Upper lobe of right lung (tissue), 1 donor: ENCODE measurements around the gene AMFR. TPM values are rescaled to one million over a fixed set of nuclear protein-coding genes. Genes with fewer than 3 reads are reported as not detected.
A peak's percentile ranks its signal among the peaks of the same experiment; 100 is the strongest.

ENCODE experiments used
- ATAC-seq: fragments of 200-7000 bp; cut with Tn5 transposase; one replicate; pipeline ENCODE4 v1.9.1; 2020; ENCODE audit warnings: mild to moderate bottlenecking, moderate library complexity
- DNase-seq: peaks from one replicate; pipeline ENCODE4 v3.0.0-alpha.2; 2020
- H3K27ac ChIP-seq: fragments of 200-600 bp; one replicate; pipeline ENCODE4 v1.8.0; 2022
- H3K27me3 ChIP-seq: fragments of 200-600 bp; one replicate; pipeline ENCODE4 v1.8.0; 2022; ENCODE audit warnings: mild to moderate bottlenecking
- H3K36me3 ChIP-seq: fragments of 200-600 bp; one replicate; pipeline ENCODE4 v1.8.0; 2022
- H3K4me1 ChIP-seq: fragments of 200-600 bp; one replicate; pipeline ENCODE4 v1.8.0; 2022
- H3K4me3 ChIP-seq: fragments of 200-600 bp; one replicate; pipeline ENCODE4 v1.8.0; 2022; ENCODE audit warnings: mild to moderate bottlenecking
- H3K9me3 ChIP-seq: fragments of 200-600 bp; one replicate; pipeline ENCODE4 v1.8.0; 2022
- CTCF ChIP-seq: fragments of 200-600 bp; IDR thresholded peaks from one replicate; pipeline ENCODE4 v1.8.0; 2022; ENCODE audit warnings: antibody characterized with exemption
- intact Hi-C: fragments of 100-400 bp; cut with DNase I; formaldehyde crosslinking; loops from one replicate; pipeline ENCODE4 v1.11.0; 2022
- total RNA-seq: library from RNA; stranded (reverse); fragmentation: NEBNext Ultra II Directional; extraction: Animal tissue kit (Norgen Biotek cat#: 25700); gene quantifications from one replicate; pipeline ENCODE4 v1.2.1, GENCODE V29; 2021
- donor health status: DM: no; HTN: yes; CAD: no; lungs with severe emphysema.

AMFR gene
- total RNA-seq, 1 donor from 2014 or later = 89.8 TPM

- no peaks in the 10 kb centered on the region for H3K36me3 ChIP-seq
- no peak for TF ChIP-seq CTCF
- no peaks in the 10 kb centered on the region for H3K9me3 ChIP-seq
- DNase-seq = no peak
- H3K4me1 ChIP-seq = peaks cover 19% of the 10 kb centered on the region
- intact Hi-C loops = no loop called here
- peak overlapping the region; percentile 72 for H3K4me3 ChIP-seq
- no peak for ATAC-seq
- peak overlapping the region; percentile 76 for H3K27ac ChIP-seq
- H3K27me3 ChIP-seq = no peaks in the 10 kb centered on the region
Measured at GRCh38 chr16:56423584-56424403, 1.6 kb downstream of the AMFR start.

GRCh38 chr16:56422896-56423441, 2.4 kb downstream of the AMFR start:
- Histone ChIP-seq H3K9me3 (no peaks in the 10 kb centered on the region), H3K27ac (no peak overlapping the region), H3K27me3 (no peaks in the 10 kb centered on the region), H3K36me3 (no peaks in the 10 kb centered on the region), H3K4me1 (peaks cover 19% of the 10 kb centered on the region), H3K4me3 (no peak overlapping the region)
- DNase-seq (no peak), ATAC-seq (no peak)
- intact Hi-C loops = no loop called here
- TF ChIP-seq CTCF = no peak

GRCh38 chr16:56421976-56422669, 3.2 kb downstream of the AMFR start:
- DNase-seq (no peak), ATAC-seq (no peak)
- no peaks in the 10 kb centered on the region for H3K36me3 ChIP-seq
- intact Hi-C loops = no loop called here
- H3K27ac ChIP-seq = no peak overlapping the region
- H3K9me3 ChIP-seq = no peaks in the 10 kb centered on the region
- H3K4me1 ChIP-seq = peaks cover 19% of the 10 kb centered on the region
- no peaks in the 10 kb centered on the region for H3K27me3 ChIP-seq
- no peak for TF ChIP-seq CTCF
- no peak overlapping the region for H3K4me3 ChIP-seq

- no peak overlapping the region for H3K27ac ChIP-seq
- no peaks in the 10 kb centered on the region for H3K9me3 ChIP-seq
- intact Hi-C loops = no loop called here
- no peaks in the 10 kb centered on the region for H3K27me3 ChIP-seq
- H3K4me3 ChIP-seq = no peak overlapping the region
- H3K36me3 ChIP-seq = no peaks in the 10 kb centered on the region
- TF ChIP-seq CTCF = no peak
- H3K4me1 ChIP-seq = peaks cover 19% of the 10 kb centered on the region
- no peak for DNase-seq
- ATAC-seq = no peak
Measured at GRCh38 chr16:56421313-56421712, 4.0 kb downstream of the AMFR start.

- no peak overlapping the region for H3K27ac ChIP-seq
- peaks cover 19% of the 10 kb centered on the region for H3K4me1 ChIP-seq
- no peak for TF ChIP-seq CTCF
- ATAC-seq (no peak), DNase-seq (no peak)
- H3K27me3 ChIP-seq = no peaks in the 10 kb centered on the region
- H3K4me3 ChIP-seq = no peak overlapping the region
- no peaks in the 10 kb centered on the region for H3K36me3 ChIP-seq
- no peaks in the 10 kb centered on the region for H3K9me3 ChIP-seq
- intact Hi-C loops = no loop called here
Measured at GRCh38 chr16:56420613-56421012, 4.7 kb downstream of the AMFR start.
